PC-3 (cell line): ENCODE measurements around the gene TMEM187. TPM values are rescaled to one million over a fixed set of nuclear protein-coding genes. Genes with fewer than 3 reads are reported as not detected.

Experiments
- ATAC-seq: fragments of 200-7000 bp; cut with Tn5 transposase; 2 replicates; pipeline ENCODE4 v1.9.1; 2020; ENCODE audit warnings: mild to moderate bottlenecking, moderate library complexity
- BruUV-seq: library from RNA; stranded (reverse); fragments of 400-500 nt; replicated peaks from 2 replicates; lab custom pipeline; 2021; lab: Mats Ljungman, UMichigan
- CTCF ChIA-PET: fragments of 300-600 bp; sonication (Branson Sonifier 250); formaldehyde crosslinking; loops from one replicate; lab custom pipeline; 2022; ENCODE audit warnings: antibody characterized with exemption; lab: Charles Lee
- POLR2A ChIA-PET: fragments of 300-600 bp; sonication (Branson Sonifier 250); formaldehyde crosslinking; loops from one replicate; lab custom pipeline; 2022; ENCODE audit warnings: antibody characterized with exemption; ENCODE audit not compliant: unreplicated experiment; lab: Charles Lee
- DNase-seq: peaks from one replicate; pipeline ENCODE4 v3.0.0-alpha.2; 2015
- H2AFZ ChIP-seq: fragments of 300-600 bp; sonication (generic); 2 replicates; pipeline ENCODE4 v1.6.0; 2016; ENCODE audit warnings: antibody characterized with exemption, low read length
- H3F3A ChIP-seq: fragments of 300-600 bp; sonication (generic); one replicate; pipeline ENCODE4 v1.6.0; 2017; ENCODE audit warnings: antibody characterized with exemption, low read length, control low read depth, mild to moderate bottlenecking; ENCODE audit not compliant: unreplicated experiment
- H3K27ac ChIP-seq: fragments of 300-600 bp; sonication (generic); 2 replicates; pipeline ENCODE4 v1.5.1; 2016; ENCODE audit warnings: mild to moderate bottlenecking, low read length
- H3K27me3 ChIP-seq: fragments of 300-600 bp; sonication (generic); 2 replicates; pipeline ENCODE4 v1.6.1; 2016; ENCODE audit warnings: low read length, mixed read lengths
- H3K36me3 ChIP-seq: fragments of 300-600 bp; sonication (generic); 2 replicates; pipeline ENCODE4 v1.6.1; 2016; ENCODE audit warnings: low read depth, mixed run types, low read length, mixed read lengths
- H3K4me1 ChIP-seq: fragments of 300-600 bp; sonication (generic); 2 replicates; pipeline ENCODE4 v1.5.1; 2016; ENCODE audit warnings: low read length; ENCODE audit not compliant: insufficient read depth
- H3K4me2 ChIP-seq: fragments of 300-600 bp; sonication (generic); 2 replicates; pipeline ENCODE4 v1.6.0; 2016; ENCODE audit warnings: low read length
- H3K4me3 ChIP-seq: fragments of 300-600 bp; sonication (generic); 2 replicates; pipeline ENCODE4 v1.5.1; 2016; ENCODE audit warnings: mild to moderate bottlenecking, low read length, mixed read lengths
- H3K79me2 ChIP-seq: fragments of 300-600 bp; sonication (generic); 2 replicates; pipeline ENCODE4 v1.6.1; 2017; ENCODE audit warnings: low read length, mixed read lengths
- H3K9ac ChIP-seq: fragments of 300-600 bp; sonication (generic); 2 replicates; pipeline ENCODE4 v1.6.0; 2016; ENCODE audit warnings: mild to moderate bottlenecking, low read length
- H3K9me2 ChIP-seq: fragments of 300-600 bp; sonication (generic); replicated peaks from 2 replicates; pipeline ENCODE4 v1.6.1; 2016; ENCODE audit warnings: mixed run types, low read length, mixed read lengths
- H3K9me3 ChIP-seq: fragments of 300-600 bp; sonication (generic); 2 replicates; pipeline ENCODE4 v1.6.1; 2016; ENCODE audit warnings: low read length, mixed read lengths
- H4K20me1 ChIP-seq: fragments of 300-600 bp; sonication (generic); 2 replicates; pipeline ENCODE4 v1.6.1; 2016; ENCODE audit warnings: low read length, mixed read lengths
- EZH2 ChIP-seq: fragments of 300-600 bp; sonication (generic); IDR thresholded peaks from one replicate; pipeline ENCODE4 v1.6.1; 2017; ENCODE audit warnings: antibody characterized with exemption, mild to moderate bottlenecking, low read length; ENCODE audit not compliant: unreplicated experiment
- EZH2phosphoT487 ChIP-seq: fragments of 300-600 bp; sonication (generic); IDR thresholded peaks from 2 replicates; pipeline ENCODE4 v1.6.1; 2018; ENCODE audit warnings: mild to moderate bottlenecking, antibody characterized with exemption, low read length, borderline replicate concordance
- intact Hi-C: fragments of 100-400 bp; cut with micrococcal nuclease; formaldehyde crosslinking; loops from 2 replicates; pipeline ENCODE4 v1.9.0; 2023
- total RNA-seq: library from RNA; depleted of rRNA; stranded (reverse); fragments of >200 nt; gene quantifications from 2 replicates; pipeline ENCODE4 v1.2.3, GENCODE V29; 2014
- TF ChIP-seq, protein P1 (sequence below): fragments of 300-600 bp; sonication (generic); conservative IDR thresholded peaks from 2 replicates; pipeline ENCODE4 v1.5.1; 2017; ENCODE audit warnings: antibody characterized with exemption, low read depth, mild to moderate bottlenecking, low read length

Gene TMEM187
- total RNA-seq, 1 experiment from 2014 or later: 10.6 TPM

DNA sequence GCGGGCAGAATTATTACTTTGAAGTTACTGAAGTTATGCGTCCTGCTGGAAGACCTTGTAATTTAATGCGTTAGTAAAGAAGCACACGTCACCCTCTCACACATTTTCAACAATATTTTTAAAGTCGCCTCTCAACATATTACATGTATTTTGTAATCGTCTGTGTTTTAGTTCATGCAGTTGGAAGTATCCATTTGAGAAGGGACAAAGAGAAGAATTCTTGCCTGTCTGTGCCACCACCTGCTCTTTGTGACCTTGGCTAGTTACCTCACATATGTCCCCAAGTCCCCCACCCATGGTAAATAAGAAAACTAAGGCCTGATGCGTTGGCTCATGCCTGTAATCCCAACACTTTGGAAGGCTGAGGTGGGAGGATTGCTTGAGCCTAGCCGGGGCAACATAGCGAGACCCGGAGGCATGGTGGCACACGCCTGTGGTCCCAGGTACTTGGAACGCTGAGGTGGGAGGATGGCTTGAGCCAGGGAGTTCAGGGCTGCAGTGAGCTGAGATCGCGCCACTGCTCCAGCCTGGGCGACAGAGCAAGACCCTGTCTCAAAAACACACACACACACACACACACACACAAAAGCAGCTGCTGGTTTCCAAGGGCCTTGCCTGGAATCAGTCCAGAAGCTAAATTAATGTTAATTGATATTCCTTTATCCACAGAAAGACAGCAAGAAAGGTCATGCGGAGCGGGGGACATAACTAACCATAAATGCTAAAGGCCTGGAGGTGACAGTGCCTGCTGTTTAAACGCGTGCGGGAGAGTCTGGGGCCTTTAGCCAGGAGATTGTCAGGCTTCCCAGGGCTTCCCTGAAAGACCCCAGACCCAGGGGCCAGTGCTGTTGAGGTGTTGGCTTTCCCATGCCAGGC is 811 bp downstream of the TMEM187 start:
- Histone ChIP-seq H4K20me1 (peaks cover 15% of the 10 kb centered on the region), H3F3A (peaks cover 6% of the 10 kb centered on the region), H3K79me2 (peaks cover 50% of the 10 kb centered on the region), H2AFZ (peak overlapping the region; percentile 54), H3K27ac (peak overlapping the region; percentile 100), H3K4me1 (peaks cover 18% of the 10 kb centered on the region), H3K4me2 (peak overlapping the region; percentile 96), H3K9ac (peak overlapping the region; percentile 100), H3K4me3 (peak overlapping the region; percentile 85), H3K9me2 (no peaks in the 10 kb centered on the region), H3K9me3 (no peaks in the 10 kb centered on the region), H3K36me3 (no peaks in the 10 kb centered on the region), H3K27me3 (no peaks in the 10 kb centered on the region)
- ATAC-seq: no peak
- no peak for DNase-seq
- ChIA-PET POLR2A (interaction anchor here (0.6 kb wide), 1 partner anchor 357 kb away, joined by 3 read pairs; no protein-coding TSS in a partner anchor), CTCF (no interaction called here)
- TSS peak; percentile 53 for BruUV-seq
- TF ChIP-seq, protein P1, sequence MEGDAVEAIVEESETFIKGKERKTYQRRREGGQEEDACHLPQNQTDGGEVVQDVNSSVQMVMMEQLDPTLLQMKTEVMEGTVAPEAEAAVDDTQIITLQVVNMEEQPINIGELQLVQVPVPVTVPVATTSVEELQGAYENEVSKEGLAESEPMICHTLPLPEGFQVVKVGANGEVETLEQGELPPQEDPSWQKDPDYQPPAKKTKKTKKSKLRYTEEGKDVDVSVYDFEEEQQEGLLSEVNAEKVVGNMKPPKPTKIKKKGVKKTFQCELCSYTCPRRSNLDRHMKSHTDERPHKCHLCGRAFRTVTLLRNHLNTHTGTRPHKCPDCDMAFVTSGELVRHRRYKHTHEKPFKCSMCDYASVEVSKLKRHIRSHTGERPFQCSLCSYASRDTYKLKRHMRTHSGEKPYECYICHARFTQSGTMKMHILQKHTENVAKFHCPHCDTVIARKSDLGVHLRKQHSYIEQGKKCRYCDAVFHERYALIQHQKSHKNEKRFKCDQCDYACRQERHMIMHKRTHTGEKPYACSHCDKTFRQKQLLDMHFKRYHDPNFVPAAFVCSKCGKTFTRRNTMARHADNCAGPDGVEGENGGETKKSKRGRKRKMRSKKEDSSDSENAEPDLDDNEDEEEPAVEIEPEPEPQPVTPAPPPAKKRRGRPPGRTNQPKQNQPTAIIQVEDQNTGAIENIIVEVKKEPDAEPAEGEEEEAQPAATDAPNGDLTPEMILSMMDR: no peak
- TF ChIP-seq EZH2phosphoT487 (no peak), EZH2 (no peak)
- intact Hi-C loops: loop anchor here (10.0 kb wide), 1 partner anchor 401 kb away; the partner anchor contains the start of genes EMD and FLNA

GRCh38 chrX:153974003-153974725 is 1.6 kb downstream of the TMEM187 start:
- Histone ChIP-seq H3K27ac (no peak overlapping the region), H3K4me2 (peak overlapping the region; percentile 96), H3K79me2 (peaks cover 42% of the 10 kb centered on the region), H3K9me2 (no peaks in the 10 kb centered on the region), H3F3A (peaks cover 6% of the 10 kb centered on the region), H4K20me1 (peaks cover 7% of the 10 kb centered on the region), H3K9me3 (no peaks in the 10 kb centered on the region), H3K9ac (0 out of 2 replicates have a peak overlapping the region, but pooled peaks have one; percentile 100), H2AFZ (no peak overlapping the region), H3K4me1 (peaks cover 12% of the 10 kb centered on the region), H3K36me3 (no peaks in the 10 kb centered on the region), H3K4me3 (peak overlapping the region; percentile 85), H3K27me3 (no peaks in the 10 kb centered on the region)
- no TSS peak for BruUV-seq
- TF ChIP-seq, protein P1: no peak
- TF ChIP-seq EZH2: no peak
- TF ChIP-seq EZH2phosphoT487: no peak
- ATAC-seq: no peak
- POLR2A ChIA-PET: no interaction called here
- DNase-seq: no peak
- intact Hi-C loops: loop anchor here (10.0 kb wide), 1 partner anchor 401 kb away; the partner anchor contains the start of genes EMD and FLNA
- CTCF ChIA-PET: no interaction called here
